ENCODE results near the gene OR52I2.

OR52I2 gene

DNA sequence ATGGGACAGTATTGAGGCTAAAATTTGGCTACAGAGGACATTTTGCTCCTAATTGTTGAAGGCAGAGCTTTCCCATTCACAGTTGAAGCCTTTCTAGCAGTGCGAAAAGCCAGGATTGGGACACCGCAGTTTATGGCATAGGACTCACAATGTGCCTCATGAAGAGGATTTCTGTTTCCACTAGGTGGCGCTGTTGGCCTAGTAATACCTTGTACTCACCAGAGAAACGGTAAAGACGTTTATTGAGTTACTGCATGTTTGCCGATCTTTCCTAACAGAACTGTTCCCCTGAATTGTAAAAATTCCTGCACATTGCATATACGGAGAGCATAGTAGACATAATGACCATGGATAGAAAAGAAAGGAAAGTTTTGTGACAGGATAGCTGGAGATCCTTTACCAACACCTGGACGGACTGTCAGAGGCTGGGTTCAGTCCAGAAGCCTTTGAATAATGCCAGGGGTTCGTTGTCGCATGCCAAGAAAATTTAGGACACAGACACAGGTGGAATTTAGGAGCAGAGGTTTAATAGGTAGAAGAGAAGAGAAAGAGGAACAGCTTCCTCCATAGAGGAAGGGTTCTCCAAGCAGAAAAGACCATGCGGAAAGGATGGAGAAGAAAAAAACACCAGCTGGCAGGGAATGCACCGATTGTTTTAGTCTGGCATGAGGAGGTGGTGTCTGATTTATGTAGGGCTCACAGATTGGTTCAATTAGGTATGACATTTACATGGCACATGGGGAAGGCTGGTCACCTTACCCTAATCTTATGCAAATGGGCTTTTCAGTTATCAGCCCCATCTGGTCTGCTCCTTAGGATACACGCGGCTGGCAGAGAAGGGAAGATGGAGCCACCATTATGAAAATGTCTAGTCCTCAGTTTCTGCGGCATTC, 44.9 kb downstream of the OR52I2 start:
- Histone ChIP-seq H3K4me3 (ENCODE audit: low read length) (no peak overlapping the region), H3K36me3 (ENCODE audit: control insufficient read depth, low read length) (no peaks in the 10 kb centered on the region), H3K27ac (ENCODE audit: low read depth, low read length) (no peak overlapping the region), H3K9me3 (ENCODE audit: control insufficient read depth, insufficient read depth, low read length) (no peaks in the 10 kb centered on the region), H3K4me2 (ENCODE audit: low read length) (no peak overlapping the region), H3F3A (ENCODE audit: control insufficient read depth, insufficient read depth) (no peaks in the 10 kb centered on the region), H3K4me1 (ENCODE audit: control insufficient read depth, low read length) (no peaks in the 10 kb centered on the region), H4K20me1 (ENCODE audit: control insufficient read depth, insufficient read depth, low read depth, low read length) (no peaks in the 10 kb centered on the region), H3K27me3 (ENCODE audit: control insufficient read depth, low read length) (0 out of 2 replicates have a peak, but pooled peaks cover 2% of the 10 kb centered on the region), H3K79me2 (ENCODE audit: control insufficient read depth, low read length) (no peaks in the 10 kb centered on the region), H3K9me2 (replicated peaks; ENCODE audit: control insufficient read depth, low read length) (no peaks in the 10 kb centered on the region)
- TF ChIP-seq, protein P1, sequence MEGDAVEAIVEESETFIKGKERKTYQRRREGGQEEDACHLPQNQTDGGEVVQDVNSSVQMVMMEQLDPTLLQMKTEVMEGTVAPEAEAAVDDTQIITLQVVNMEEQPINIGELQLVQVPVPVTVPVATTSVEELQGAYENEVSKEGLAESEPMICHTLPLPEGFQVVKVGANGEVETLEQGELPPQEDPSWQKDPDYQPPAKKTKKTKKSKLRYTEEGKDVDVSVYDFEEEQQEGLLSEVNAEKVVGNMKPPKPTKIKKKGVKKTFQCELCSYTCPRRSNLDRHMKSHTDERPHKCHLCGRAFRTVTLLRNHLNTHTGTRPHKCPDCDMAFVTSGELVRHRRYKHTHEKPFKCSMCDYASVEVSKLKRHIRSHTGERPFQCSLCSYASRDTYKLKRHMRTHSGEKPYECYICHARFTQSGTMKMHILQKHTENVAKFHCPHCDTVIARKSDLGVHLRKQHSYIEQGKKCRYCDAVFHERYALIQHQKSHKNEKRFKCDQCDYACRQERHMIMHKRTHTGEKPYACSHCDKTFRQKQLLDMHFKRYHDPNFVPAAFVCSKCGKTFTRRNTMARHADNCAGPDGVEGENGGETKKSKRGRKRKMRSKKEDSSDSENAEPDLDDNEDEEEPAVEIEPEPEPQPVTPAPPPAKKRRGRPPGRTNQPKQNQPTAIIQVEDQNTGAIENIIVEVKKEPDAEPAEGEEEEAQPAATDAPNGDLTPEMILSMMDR (IDR thresholded peaks at IDR 0.05; ENCODE audit: low read depth, low read length, poor library complexity, severe bottlenecking), result peak; percentile 80
- no peak for TF ChIP-seq EZH2phosphoT487 (IDR thresholded peaks at IDR 0.05; ENCODE audit: borderline replicate concordance, low read length)

DNA sequence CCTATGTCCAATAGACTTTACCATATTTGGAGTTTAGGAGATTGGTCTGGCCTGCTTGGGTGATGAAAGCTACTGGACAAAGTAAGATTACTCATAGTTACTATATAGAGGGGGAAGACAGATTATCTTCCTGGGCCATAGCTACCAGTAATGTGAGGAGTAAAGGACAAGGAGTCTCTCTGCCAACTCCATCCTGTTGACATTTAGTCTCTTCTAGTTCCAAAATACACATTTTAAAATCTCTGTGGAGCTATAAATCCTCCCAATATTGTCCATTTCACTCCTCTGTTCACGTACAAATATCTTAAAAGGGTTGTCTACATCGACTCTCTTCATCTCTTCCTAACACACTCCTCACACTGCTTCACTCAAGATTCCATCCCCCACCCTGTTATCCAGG, 54.6 kb downstream of the OR52I2 start:
- Histone ChIP-seq H3K36me3 (ENCODE audit: control insufficient read depth, low read length) (no peaks in the 10 kb centered on the region), H3K27me3 (ENCODE audit: control insufficient read depth, low read length) (peaks cover 3% of the 10 kb centered on the region; the same call in 1 of the 2 replicates), H4K20me1 (ENCODE audit: control insufficient read depth, insufficient read depth, low read depth, low read length) (no peaks in the 10 kb centered on the region), H3K4me2 (ENCODE audit: low read length) (no peak overlapping the region), H3K4me1 (ENCODE audit: control insufficient read depth, low read length) (no peaks in the 10 kb centered on the region), H3K9me2 (replicated peaks; ENCODE audit: control insufficient read depth, low read length) (no peaks in the 10 kb centered on the region), H3K27ac (ENCODE audit: low read depth, low read length) (no peak overlapping the region), H3K9me3 (ENCODE audit: control insufficient read depth, insufficient read depth, low read length) (no peaks in the 10 kb centered on the region), H3K79me2 (ENCODE audit: control insufficient read depth, low read length) (no peaks in the 10 kb centered on the region), H3K4me3 (ENCODE audit: low read length) (no peak overlapping the region), H3F3A (ENCODE audit: control insufficient read depth, insufficient read depth) (no peaks in the 10 kb centered on the region)
- no peak for TF ChIP-seq EZH2phosphoT487 (IDR thresholded peaks at IDR 0.05; ENCODE audit: borderline replicate concordance, low read length)
- TF ChIP-seq, protein P1 (IDR thresholded peaks at IDR 0.05; ENCODE audit: low read depth, low read length, poor library complexity, severe bottlenecking), result no peak

DNA sequence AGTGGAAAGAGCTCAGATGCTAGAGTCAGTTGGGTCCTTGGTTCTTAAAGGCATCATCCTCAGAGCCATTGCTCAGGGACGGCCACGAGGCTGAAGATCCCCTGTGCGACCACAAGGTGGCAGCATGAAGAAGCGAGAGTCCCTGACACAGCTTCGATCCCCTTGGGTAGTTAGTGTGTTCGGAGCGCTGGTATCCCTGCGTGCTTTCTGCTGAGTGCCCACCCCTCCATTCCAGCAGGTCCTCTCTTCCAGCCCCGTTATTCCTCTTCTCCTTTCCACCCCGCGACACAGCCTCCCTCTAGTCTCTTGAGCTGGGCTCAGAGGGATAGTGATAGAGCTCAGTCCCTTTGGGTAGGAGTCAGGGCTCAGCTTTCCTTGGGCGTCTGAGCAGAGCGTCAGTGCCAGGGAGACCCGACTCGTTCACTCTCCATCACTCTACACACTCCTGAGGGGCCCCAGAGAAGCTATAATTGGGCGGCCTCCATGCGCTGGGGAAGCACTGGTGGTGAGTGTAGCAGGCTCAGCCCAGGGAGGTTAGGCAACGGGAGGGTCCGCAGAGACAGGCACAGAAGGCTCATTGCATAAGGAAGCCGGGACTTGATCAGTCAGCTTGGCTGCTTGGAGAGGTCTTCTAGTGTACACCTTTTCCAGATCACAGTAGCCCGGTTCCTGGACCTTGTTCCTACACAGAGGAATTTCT, 55.6 kb downstream of the OR52I2 start, which contains the start of gene OR51D1:
OR51D1 (plus strand) TSS at position 516 of the 700 bp plus-strand sequence. CDS start 2,314 bp downstream, outside the sequence.
- Histone ChIP-seq H3K4me3 (ENCODE audit: low read length) (no peak within 1 kb of the TSS), H3K4me2 (ENCODE audit: low read length) (no peak within 1 kb of the TSS)

More for the DNA sequence above, 55.6 kb downstream of the OR52I2 start, which contains the start of gene OR51D1:
- peaks cover 3% of the 10 kb centered on the region; the same call in 1 of the 2 replicates for H3K27me3 ChIP-seq (ENCODE audit: control insufficient read depth, low read length)
- no peaks in the 10 kb centered on the region for H3K9me2 ChIP-seq (replicated peaks; ENCODE audit: control insufficient read depth, low read length)
- H3K79me2 ChIP-seq (ENCODE audit: control insufficient read depth, low read length), result no peaks in the 10 kb centered on the region
- TF ChIP-seq EZH2phosphoT487 (IDR thresholded peaks at IDR 0.05; ENCODE audit: borderline replicate concordance, low read length), result no peak
- TF ChIP-seq, protein P1 (IDR thresholded peaks at IDR 0.05; ENCODE audit: low read depth, low read length, poor library complexity, severe bottlenecking), result peak; percentile 87
- no peaks in the 10 kb centered on the region for H3K9me3 ChIP-seq (ENCODE audit: control insufficient read depth, insufficient read depth, low read length)
- H3K27ac ChIP-seq (ENCODE audit: low read depth, low read length), result no peak within 1 kb of the TSS
- no peaks in the 10 kb centered on the region for H4K20me1 ChIP-seq (ENCODE audit: control insufficient read depth, insufficient read depth, low read depth, low read length)
- no peaks in the 10 kb centered on the region for H3F3A ChIP-seq (ENCODE audit: control insufficient read depth, insufficient read depth)
- no peaks in the 10 kb centered on the region for H3K36me3 ChIP-seq (ENCODE audit: control insufficient read depth, low read length)
- no peaks in the 10 kb centered on the region for H3K4me1 ChIP-seq (ENCODE audit: control insufficient read depth, low read length)
